ENCODE data around the gene HNRNPH3.

The HNRNPH3 gene

DNA sequence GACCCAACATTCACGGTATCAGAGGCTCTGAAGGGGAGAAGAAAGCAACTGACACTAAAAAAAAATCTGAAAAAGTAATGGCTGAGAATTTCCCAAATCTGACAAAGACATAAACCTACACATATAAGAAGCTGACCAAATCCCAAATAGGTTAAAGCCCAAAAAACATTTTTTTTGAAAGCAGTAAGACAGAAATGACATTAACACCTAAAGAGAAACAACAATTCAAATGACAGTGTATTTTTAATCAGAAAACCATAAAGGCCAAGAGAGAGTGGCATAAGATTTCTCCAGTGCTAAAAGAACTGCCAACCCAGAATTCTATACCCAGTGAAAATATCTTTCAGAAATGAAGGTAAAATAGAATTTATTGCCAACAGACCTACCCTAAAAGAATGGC, 39.7 kb downstream of the HNRNPH3 start:
- no peak for DNase-seq

DNA sequence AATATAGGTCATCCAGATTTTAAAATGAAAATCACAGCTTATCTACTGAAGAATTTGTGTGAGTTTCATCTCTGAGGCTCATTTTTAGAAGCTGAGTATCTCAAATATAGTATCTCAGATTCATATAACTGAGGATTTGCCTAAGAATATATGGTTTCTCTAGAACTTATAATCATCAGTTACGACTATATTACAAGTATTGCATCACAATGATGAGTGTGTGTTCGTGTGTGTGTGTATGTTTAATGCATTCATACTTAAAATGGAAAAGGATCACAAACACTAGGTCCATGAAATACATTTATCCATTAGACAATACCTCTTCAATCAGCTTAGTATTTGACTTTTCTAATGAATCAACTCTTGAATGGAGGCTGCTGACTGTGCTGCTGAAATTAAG, 53.9 kb downstream of the HNRNPH3 start:
- no peak for DNase-seq

All from amygdala (tissue), 56 donors.